ENCODE results near the gene NUP85. TPM values are rescaled to one million over a fixed set of nuclear protein-coding genes. Genes with fewer than 3 reads are reported as not detected.

The NUP85 gene
- total and polyA plus RNA-seq, 2 donors (not counting 3 experiments of a cell fraction or from before 2014, with no cell fraction given), result 105 to 120 TPM

DNA sequence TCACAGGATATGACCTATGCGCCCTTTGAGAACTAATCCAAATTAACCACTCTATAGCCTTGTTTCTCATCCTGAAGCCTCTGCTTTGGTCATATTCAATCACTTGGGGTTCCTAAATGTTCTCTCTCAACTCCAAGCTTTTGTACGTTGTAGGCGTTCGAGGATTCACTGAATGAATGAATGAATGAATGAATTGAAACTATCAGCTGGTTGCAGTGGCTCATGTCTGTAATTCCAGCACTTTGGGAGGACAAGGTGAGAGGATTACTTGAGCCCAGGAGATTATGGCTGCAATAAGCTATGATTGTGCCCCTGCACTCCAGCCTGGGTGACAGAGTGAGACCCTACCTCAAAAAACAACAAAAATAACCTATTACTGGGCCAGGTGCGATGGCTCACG lies 16.9 kb upstream of the NUP85 start:
- Histone ChIP-seq H3K4me3 (replicated peaks in 1 of 3; ENCODE audit: insufficient read depth in 1 of 3, low read depth in 1 of 3, low read length in 3 of 3) (no peak overlapping the region), H3K9ac (replicated peaks; ENCODE audit: extremely low read depth, insufficient read depth, low read length) (no peak overlapping the region), H3K4me1 (ENCODE audit: control insufficient read depth, extremely low read depth, insufficient read depth, low read length) (no peaks in the 10 kb centered on the region), H3K79me2 (ENCODE audit: control insufficient read depth, insufficient read depth, low read length) (no peaks in the 10 kb centered on the region), H3K27me3 (ENCODE audit: control insufficient read depth in 2 of 2, insufficient read depth in 2 of 2, low read length in 2 of 2) (no peaks in the 10 kb centered on the region), H3K4me2 (ENCODE audit: insufficient read depth, low read length) (no peak overlapping the region), H3K36me3 (ENCODE audit: control insufficient read depth in 2 of 2, extremely low read depth in 1 of 2, insufficient read depth in 2 of 2, low read length in 2 of 2) (no peaks in the 10 kb centered on the region), H3K9me1 (replicated peaks; ENCODE audit: control insufficient read depth, extremely low read depth, insufficient read depth, low read length) (no peaks in the 10 kb centered on the region), H3K9me3 (replicated peaks; ENCODE audit: control insufficient read depth, insufficient read depth, low read length) (no peaks in the 10 kb centered on the region), H2AFZ (ENCODE audit: low read depth, low read length) (no peak overlapping the region), H3K27ac (ENCODE audit: insufficient read depth, low read depth, low read length) (no peak overlapping the region), H4K20me1 (replicated peaks; ENCODE audit: control insufficient read depth, extremely low read depth, insufficient read depth, low read length) (no peaks in the 10 kb centered on the region)
- no peak for FAIRE-seq
- CTCF ChIA-PET, result interaction anchor here (1.1 to 2.4 kb wide), 3 partner anchors 13 to 75 kb away, joined by 10 to 11 read pairs (median 11); no protein-coding TSS in a partner anchor
- TF ChIP-seq GATA2 (IDR thresholded peaks at IDR 0.05; ENCODE audit: insufficient read depth, insufficient read length, low read depth, low read length), result no peak
- TF ChIP-seq POLR2AphosphoS5 (IDR thresholded peaks at IDR 0.05; ENCODE audit: insufficient read depth, low read depth, low read length), result no peak
- TF ChIP-seq, protein P1, sequence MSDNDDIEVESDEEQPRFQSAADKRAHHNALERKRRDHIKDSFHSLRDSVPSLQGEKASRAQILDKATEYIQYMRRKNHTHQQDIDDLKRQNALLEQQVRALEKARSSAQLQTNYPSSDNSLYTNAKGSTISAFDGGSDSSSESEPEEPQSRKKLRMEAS (IDR thresholded peaks at IDR 0.05; ENCODE audit: insufficient read depth, insufficient read length), result no peak
- TF ChIP-seq EZH2 (IDR thresholded peaks at IDR 0.05; ENCODE audit: borderline replicate concordance, low read depth, low read length, severe bottlenecking), result no peak
- TF ChIP-seq CTCF (IDR thresholded peaks at IDR 0.05; ENCODE audit: extremely low read depth in 1 of 2, insufficient read depth in 1 of 2, low read depth in 1 of 2, low read length in 2 of 2), result no peak
- TF ChIP-seq POLR2A (IDR thresholded peaks at IDR 0.05; ENCODE audit: low read depth, low read length), result no peak
- TF ChIP-seq JUN (IDR thresholded peaks at IDR 0.05; ENCODE audit: borderline replicate concordance, insufficient read depth, insufficient read length, low read depth), result no peak
- TF ChIP-seq FOS (IDR thresholded peaks at IDR 0.05; ENCODE audit: borderline replicate concordance, insufficient read depth, low read length), result no peak
- TF ChIP-seq MYC (IDR thresholded peaks at IDR 0.05; ENCODE audit: low read depth, low read length), result no peak
- dilution Hi-C loops (cut with MboI; ENCODE audit: extremely low pct_ligation_motif_present, low sequenced_read_pairs), result no loop called here
- POLR2A ChIA-PET, result interaction anchor here (0.7 kb wide), 1 partner anchor 40 kb away, joined by 4 read pairs; no protein-coding TSS in a partner anchor
- BruUV-seq (replicated peaks), result no TSS peak
- intact Hi-C loops (cut with micrococcal nuclease), result no loop called here
- DNase-seq (ENCODE audit: low read depth, low spot score), result no peak
